PC-3 (cell line): ENCODE measurements around the gene NIT1. TPM values are rescaled to one million over a fixed set of nuclear protein-coding genes. Genes with fewer than 3 reads are reported as not detected.

ENCODE experiments used
- ATAC-seq: fragments of 200-7000 bp; cut with Tn5 transposase; 2 replicates; pipeline ENCODE4 v1.9.1; 2020; ENCODE audit warnings: mild to moderate bottlenecking, moderate library complexity
- BruUV-seq: library from RNA; stranded (reverse); fragments of 400-500 nt; replicated peaks from 2 replicates; lab custom pipeline; 2021; lab: Mats Ljungman, UMichigan
- CTCF ChIA-PET: fragments of 300-600 bp; sonication (Branson Sonifier 250); formaldehyde crosslinking; loops from one replicate; lab custom pipeline; 2022; ENCODE audit warnings: antibody characterized with exemption; lab: Charles Lee
- POLR2A ChIA-PET: fragments of 300-600 bp; sonication (Branson Sonifier 250); formaldehyde crosslinking; loops from one replicate; lab custom pipeline; 2022; ENCODE audit warnings: antibody characterized with exemption; ENCODE audit not compliant: unreplicated experiment; lab: Charles Lee
- DNase-seq: peaks from one replicate; pipeline ENCODE4 v3.0.0-alpha.2; 2015
- H2AFZ ChIP-seq: fragments of 300-600 bp; sonication (generic); 2 replicates; pipeline ENCODE4 v1.6.0; 2016; ENCODE audit warnings: antibody characterized with exemption, low read length
- H3F3A ChIP-seq: fragments of 300-600 bp; sonication (generic); one replicate; pipeline ENCODE4 v1.6.0; 2017; ENCODE audit warnings: antibody characterized with exemption, low read length, control low read depth, mild to moderate bottlenecking; ENCODE audit not compliant: unreplicated experiment
- H3K27ac ChIP-seq: fragments of 300-600 bp; sonication (generic); 2 replicates; pipeline ENCODE4 v1.5.1; 2016; ENCODE audit warnings: mild to moderate bottlenecking, low read length
- H3K27me3 ChIP-seq: fragments of 300-600 bp; sonication (generic); 2 replicates; pipeline ENCODE4 v1.6.1; 2016; ENCODE audit warnings: low read length, mixed read lengths
- H3K36me3 ChIP-seq: fragments of 300-600 bp; sonication (generic); 2 replicates; pipeline ENCODE4 v1.6.1; 2016; ENCODE audit warnings: low read depth, mixed run types, low read length, mixed read lengths
- H3K4me1 ChIP-seq: fragments of 300-600 bp; sonication (generic); 2 replicates; pipeline ENCODE4 v1.5.1; 2016; ENCODE audit warnings: low read length; ENCODE audit not compliant: insufficient read depth
- H3K4me2 ChIP-seq: fragments of 300-600 bp; sonication (generic); 2 replicates; pipeline ENCODE4 v1.6.0; 2016; ENCODE audit warnings: low read length
- H3K4me3 ChIP-seq: fragments of 300-600 bp; sonication (generic); 2 replicates; pipeline ENCODE4 v1.5.1; 2016; ENCODE audit warnings: mild to moderate bottlenecking, low read length, mixed read lengths
- H3K79me2 ChIP-seq: fragments of 300-600 bp; sonication (generic); 2 replicates; pipeline ENCODE4 v1.6.1; 2017; ENCODE audit warnings: low read length, mixed read lengths
- H3K9ac ChIP-seq: fragments of 300-600 bp; sonication (generic); 2 replicates; pipeline ENCODE4 v1.6.0; 2016; ENCODE audit warnings: mild to moderate bottlenecking, low read length
- H3K9me2 ChIP-seq: fragments of 300-600 bp; sonication (generic); replicated peaks from 2 replicates; pipeline ENCODE4 v1.6.1; 2016; ENCODE audit warnings: mixed run types, low read length, mixed read lengths
- H3K9me3 ChIP-seq: fragments of 300-600 bp; sonication (generic); 2 replicates; pipeline ENCODE4 v1.6.1; 2016; ENCODE audit warnings: low read length, mixed read lengths
- H4K20me1 ChIP-seq: fragments of 300-600 bp; sonication (generic); 2 replicates; pipeline ENCODE4 v1.6.1; 2016; ENCODE audit warnings: low read length, mixed read lengths
- CTCF ChIP-seq: fragments of 300-600 bp; sonication (generic); conservative IDR thresholded peaks from 2 replicates; pipeline ENCODE4 v1.5.1; 2017; ENCODE audit warnings: antibody characterized with exemption, low read depth, mild to moderate bottlenecking, low read length
- EZH2 ChIP-seq: fragments of 300-600 bp; sonication (generic); IDR thresholded peaks from one replicate; pipeline ENCODE4 v1.6.1; 2017; ENCODE audit warnings: antibody characterized with exemption, mild to moderate bottlenecking, low read length; ENCODE audit not compliant: unreplicated experiment
- EZH2phosphoT487 ChIP-seq: fragments of 300-600 bp; sonication (generic); IDR thresholded peaks from 2 replicates; pipeline ENCODE4 v1.6.1; 2018; ENCODE audit warnings: mild to moderate bottlenecking, antibody characterized with exemption, low read length, borderline replicate concordance
- intact Hi-C: fragments of 100-400 bp; cut with micrococcal nuclease; formaldehyde crosslinking; loops from 2 replicates; pipeline ENCODE4 v1.9.0; 2023
- total RNA-seq: library from RNA; depleted of rRNA; stranded (reverse); fragments of >200 nt; gene quantifications from 2 replicates; pipeline ENCODE4 v1.2.3, GENCODE V29; 2014

Gene NIT1
- total RNA-seq, 1 experiment from 2014 or later = 18.1 TPM

GRCh38 chr1:161100556-161100955 is 17.3 kb upstream of the NIT1 start:
- no peak overlapping the region for H3K4me2 ChIP-seq
- peaks cover 7% of the 10 kb centered on the region for H3F3A ChIP-seq
- H3K9ac ChIP-seq = no peak overlapping the region
- no peak overlapping the region for H3K4me3 ChIP-seq
- H4K20me1 ChIP-seq = peaks cover 12% of the 10 kb centered on the region
- H3K79me2 ChIP-seq = peaks cover 31% of the 10 kb centered on the region
- CTCF ChIA-PET = interaction anchor here (1.3 kb wide), 1 partner anchor 103 kb away, joined by 5 read pairs; no protein-coding TSS in a partner anchor
- H3K9me3 ChIP-seq = no peaks in the 10 kb centered on the region
- TF ChIP-seq CTCF (no peak), EZH2phosphoT487 (no peak), EZH2 (no peak)
- no peaks in the 10 kb centered on the region for H3K9me2 ChIP-seq
- ATAC-seq (no peak), DNase-seq (no peak)
- peaks cover 25% of the 10 kb centered on the region for H3K36me3 ChIP-seq
- H3K4me1 ChIP-seq = peaks cover 23% of the 10 kb centered on the region
- peak overlapping the region; percentile 55 for H3K27ac ChIP-seq
- no peak overlapping the region for H2AFZ ChIP-seq
- BruUV-seq = no TSS peak
- H3K27me3 ChIP-seq = no peaks in the 10 kb centered on the region
- POLR2A ChIA-PET = interaction anchor here (0.6 kb wide), 1 partner anchor 953 kb away, joined by 4 read pairs; no protein-coding TSS in a partner anchor
- intact Hi-C loops = loop anchor here (1.0 kb wide), 1 partner anchor 15 kb away; no protein-coding TSS in a partner anchor

- Histone ChIP-seq H3K79me2 (peaks cover 89% of the 10 kb centered on the region), H3K9ac (no peak overlapping the region), H3F3A (no peaks in the 10 kb centered on the region), H3K4me2 (no peak overlapping the region), H4K20me1 (peaks cover 35% of the 10 kb centered on the region), H3K9me3 (no peaks in the 10 kb centered on the region), H2AFZ (no peak overlapping the region), H3K4me1 (no peaks in the 10 kb centered on the region), H3K27ac (no peak overlapping the region), H3K9me2 (no peaks in the 10 kb centered on the region), H3K4me3 (no peak overlapping the region), H3K27me3 (no peaks in the 10 kb centered on the region), H3K36me3 (peaks cover 37% of the 10 kb centered on the region)
- no TSS peak for BruUV-seq
- intact Hi-C loops = no loop called here
- DNase-seq = no peak
- ChIA-PET POLR2A (interaction anchor here (0.6 kb wide), 1 partner anchor 111 kb away, joined by 3 read pairs; no protein-coding TSS in a partner anchor), CTCF (no interaction called here)
- TF ChIP-seq CTCF = no peak
- no peak for TF ChIP-seq EZH2
- TF ChIP-seq EZH2phosphoT487 = no peak
- ATAC-seq = no peak
These were observed 11.5 kb upstream of the NIT1 start for GRCh38 chr1:161106431-161106830.

GRCh38 chr1:161111117-161111516 is 6.8 kb upstream of the NIT1 start:
- Histone ChIP-seq H4K20me1 (peaks cover 55% of the 10 kb centered on the region), H2AFZ (no peak overlapping the region), H3K4me1 (peaks cover 26% of the 10 kb centered on the region), H3K9ac (no peak overlapping the region), H3K36me3 (peaks cover 39% of the 10 kb centered on the region), H3K9me2 (no peaks in the 10 kb centered on the region), H3K4me3 (no peak overlapping the region), H3K27me3 (no peaks in the 10 kb centered on the region), H3K9me3 (no peaks in the 10 kb centered on the region), H3K27ac (no peak overlapping the region), H3K79me2 (peaks cover 96% of the 10 kb centered on the region), H3K4me2 (no peak overlapping the region), H3F3A (peaks cover 4% of the 10 kb centered on the region)
- ATAC-seq (no peak), DNase-seq (no peak)
- TF ChIP-seq EZH2phosphoT487 = no peak
- TF ChIP-seq EZH2 = no peak
- TF ChIP-seq CTCF = no peak
- BruUV-seq = no TSS peak
- intact Hi-C loops = loop anchor here (10.0 kb wide), 1 partner anchor 86 kb away; the partner anchor contains the start of gene F11R
- POLR2A ChIA-PET = no interaction called here
- CTCF ChIA-PET = no interaction called here
